SK-N-SH (cell line): Measurements from ENCODE around the gene SLC25A38. TPM values are rescaled to one million over a fixed set of nuclear protein-coding genes. Genes with fewer than 3 reads are reported as not detected.

Experiments used
- CTCF ChIA-PET: fragments of 300-600, 350-600 bp; formaldehyde crosslinking; extraction: SDS; loops from one replicate; lab custom pipeline; 2021; lab: Yijun Ruan, JAX
- POLR2A ChIA-PET: fragments of 350-600 bp; sonication (Branson Sonifier 250); formaldehyde crosslinking; extraction: SDS; loops from one replicate; lab custom pipeline; 2020; ENCODE audit warnings: antibody characterized with exemption, inconsistent platforms; lab: Yijun Ruan, JAX
- DNase-seq: peaks from one replicate; pipeline ENCODE4 v3.0.0; 2012
- H2AFZ ChIP-seq: fragments of 200-600 bp; sonication (generic); 2 replicates; pipeline ENCODE4 v1.8.1; 2016; ENCODE audit warnings: antibody characterized with exemption, mild to moderate bottlenecking, low read depth
- H3F3A ChIP-seq: fragments of 200-600 bp; sonication (generic); replicated peaks from 2 replicates; pipeline ENCODE3; 2016; ENCODE audit warnings: antibody characterized with exemption, mild to moderate bottlenecking; ENCODE audit not compliant: insufficient read depth
- H3K27ac ChIP-seq, 2 experiments: fragments of 200-500 bp in 1 of 2; fragments of 200-600 bp in 1 of 2; sonication (Bioruptor generic) in 1 of 2; sonication (generic), shearing (Covaris generic) in 1 of 2; 2 replicates each; pipeline versions ENCODE4 v1.5.1 to v1.6.1; 2014 to 2016; ENCODE audit warnings: low read depth in 2 of 2, inconsistent platforms in 1 of 2, low read length in 1 of 2, mild to moderate bottlenecking in 1 of 2, mixed read lengths in 1 of 2
- H3K27me3 ChIP-seq: fragments of 200-600 bp; sonication (generic), shearing (Covaris generic); 2 replicates; pipeline ENCODE4 v1.6.1; 2016; ENCODE audit warnings: mixed run types; ENCODE audit not compliant: insufficient read depth
- H3K36me3 ChIP-seq, 2 experiments: fragments of 200-500 bp in 1 of 2; fragments of 200-600 bp in 1 of 2; sonication (Bioruptor generic) in 1 of 2; sonication (generic) in 1 of 2; replicated peaks in 1 of 2; 2 replicates each; pipeline versions ENCODE3 to v1.5.1; 2014 to 2016; ENCODE audit warnings: low read length in 1 of 2, mild to moderate bottlenecking in 1 of 2; ENCODE audit not compliant: insufficient read depth in 2 of 2, control insufficient read depth in 1 of 2
- H3K4me1 ChIP-seq, 2 experiments: fragments of 200-500 bp in 1 of 2; fragments of 200-600 bp in 1 of 2; sonication (Bioruptor generic) in 1 of 2; sonication (generic), shearing (Covaris generic) in 1 of 2; 2 replicates each; pipeline versions ENCODE4 v1.5.1 to v1.6.1; 2014 to 2016; ENCODE audit warnings: low read depth in 1 of 2, low read length in 1 of 2, mixed run types in 1 of 2; ENCODE audit not compliant: insufficient read depth in 2 of 2, control insufficient read depth in 1 of 2
- H3K4me2 ChIP-seq: fragments of 200-600 bp; sonication (generic), shearing (Covaris generic); 2 replicates; pipeline ENCODE4 v1.6.1; 2017; ENCODE audit warnings: mixed run types
- H3K4me3 ChIP-seq, 2 experiments: fragments of 200-500 bp in 1 of 2; fragments of 200-600 bp in 1 of 2; sonication (Bioruptor generic) in 1 of 2; sonication (generic), shearing (Covaris generic) in 1 of 2; 2 replicates each; pipeline versions ENCODE4 v1.5.1 to v1.8.1; 2014 to 2016; ENCODE audit warnings: low read depth in 2 of 2, inconsistent platforms in 1 of 2, low read length in 1 of 2, mild to moderate bottlenecking in 1 of 2, mixed read lengths in 1 of 2, moderate library complexity in 1 of 2
- H3K79me2 ChIP-seq: fragments of 200-600 bp; sonication (generic); 2 replicates; pipeline ENCODE4 v1.8.1; 2017; ENCODE audit warnings: mild to moderate bottlenecking; ENCODE audit not compliant: insufficient read depth
- H3K9ac ChIP-seq: fragments of 200-600 bp; sonication (generic); 2 replicates; pipeline ENCODE4 v1.6.1; 2017; ENCODE audit warnings: mixed run types
- H3K9me2 ChIP-seq: fragments of 200-600 bp; sonication (generic); 2 replicates; pipeline ENCODE4 v1.6.1; 2017; ENCODE audit warnings: mixed run types
- H3K9me3 ChIP-seq: fragments of 200-600 bp; sonication (generic); 2 replicates; pipeline ENCODE4 v1.6.1; 2017; ENCODE audit warnings: mixed run types, mild to moderate bottlenecking, moderate library complexity
- H4K20me1 ChIP-seq: fragments of 200-600 bp; sonication (generic); 2 replicates; pipeline ENCODE4 v1.6.1; 2017; ENCODE audit warnings: mild to moderate bottlenecking, mixed run types; ENCODE audit not compliant: insufficient read depth
- FOSL2 ChIP-seq: IDR thresholded peaks from 2 replicates; pipeline ENCODE4 v1.4.0; 2012; ENCODE audit warnings: low read depth, mild to moderate bottlenecking, moderate library complexity, borderline replicate concordance
- JUND ChIP-seq: IDR thresholded peaks from 2 replicates; pipeline ENCODE4 v1.4.0; 2012
- MEF2A ChIP-seq: IDR thresholded peaks from 2 replicates; pipeline ENCODE4 v1.4.0; 2012; ENCODE audit warnings: low read depth, borderline replicate concordance
- NFIC ChIP-seq: IDR thresholded peaks from 2 replicates; pipeline ENCODE4 v1.4.0; 2012; ENCODE audit warnings: borderline replicate concordance
- RCOR1 ChIP-seq: fragments of 150-350 bp; IDR thresholded peaks from 2 replicates; pipeline ENCODE4 v1.6.1; 2017; ENCODE audit warnings: antibody characterized with exemption, low read length
- REST ChIP-seq: IDR thresholded peaks from 2 replicates; pipeline ENCODE4 v1.6.1; 2012; ENCODE audit warnings: mild to moderate bottlenecking, low read depth, low read length, moderate library complexity
- SMC3 ChIP-seq: IDR thresholded peaks from 2 replicates; pipeline ENCODE4 v1.6.1; 2012; ENCODE audit warnings: low read depth, low read length, improper control_type of control experiment
- USF2 ChIP-seq: fragments of 150-350 bp; IDR thresholded peaks from 2 replicates; pipeline ENCODE4 v1.6.1; 2017; ENCODE audit warnings: antibody characterized with exemption, low read length, low read depth, borderline replicate concordance
- YY1 ChIP-seq: IDR thresholded peaks from 2 replicates; pipeline ENCODE4 v1.4.0; 2012; ENCODE audit warnings: low read depth, mild to moderate bottlenecking
- WGBS: methylation state at CpG from one replicate; pipeline ENCODE4 v1.1.6; 2017; ENCODE audit warnings: low lambda C conversion rate; 5-methylcytosine and 5-hydroxymethylcytosine counted together
- polyA plus RNA-seq, 3 experiments: library from polyadenylated mRNA; depleted of rRNA; stranded (reverse); fragments of >200 nt; gene quantifications; 2 replicates each; pipeline ENCODE4 v1.2.3, GENCODE V29; 2012

SLC25A38 gene
- polyA plus RNA-seq, 1 of the 3 experiments (the other 2 are of a cell fraction): 34.9 TPM

DNA sequence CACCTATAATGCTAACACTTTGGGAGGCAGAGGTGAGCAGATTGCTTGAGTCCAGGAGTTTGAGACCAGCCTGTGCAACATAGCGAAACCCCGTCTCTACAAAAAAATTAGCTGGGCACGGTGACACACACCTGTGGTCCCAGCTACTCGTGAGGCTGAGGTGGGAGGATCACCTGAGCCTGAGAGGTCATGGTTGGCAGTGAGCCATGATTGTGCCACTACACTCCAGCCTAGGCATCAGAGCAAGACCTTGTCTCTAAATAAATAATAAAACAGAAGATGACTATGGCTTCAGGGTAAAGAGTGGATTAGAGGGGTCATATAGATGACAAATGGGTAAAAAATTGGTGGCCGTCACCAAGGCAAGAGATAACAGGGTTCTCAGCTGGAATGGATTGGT lies 3.1 kb downstream of the SLC25A38 start:
- WGBS: 75% methylated on average over 5 of the region's 5 CpGs
- CTCF ChIA-PET: no interaction called here
- H3F3A ChIP-seq: peaks cover 15% of the 10 kb centered on the region
- no peaks in the 10 kb centered on the region for H3K9me2 ChIP-seq
- H3K79me2 ChIP-seq: peaks cover 69% of the 10 kb centered on the region
- no peak overlapping the region for H3K27ac ChIP-seq
- TF ChIP-seq REST: no peak
- no peak for TF ChIP-seq JUND
- no peak for TF ChIP-seq RCOR1
- TF ChIP-seq, all 33 proteins: peak for 0
- POLR2A ChIA-PET: interaction anchor here (1.6 kb wide), 1 partner anchor 21 kb away, joined by 5 read pairs; the partner anchor contains the start of gene RPSA
- Histone ChIP-seq H4K20me1 (peaks cover 47% of the 10 kb centered on the region), H3K36me3 (peaks cover 9 to 14% of the 10 kb centered on the region in 2 experiments), H3K9me3 (no peaks in the 10 kb centered on the region), H3K4me3 (no peak overlapping the region), H3K4me1 (peaks cover 5 to 8% of the 10 kb centered on the region in 2 experiments; a peak in 1 of 4 replicates), H3K27me3 (no peaks in the 10 kb centered on the region), H2AFZ (no peak overlapping the region), H3K9ac (no peak overlapping the region), H3K4me2 (no peak overlapping the region)
- DNase-seq: no peak

GRCh38 chr3:39387411-39387975 lies 4.3 kb downstream of the SLC25A38 start:
- Histone ChIP-seq H3K27ac (no peak overlapping the region), H3K9me3 (no peaks in the 10 kb centered on the region), H3K9me2 (no peaks in the 10 kb centered on the region), H3K4me2 (no peak overlapping the region), H4K20me1 (peaks cover 47% of the 10 kb centered on the region), H3K4me3 (no peak overlapping the region), H3K27me3 (no peaks in the 10 kb centered on the region), H3K36me3 (peaks cover 18 to 25% of the 10 kb centered on the region in 2 experiments), H2AFZ (no peak overlapping the region), H3K4me1 (peaks cover 5 to 8% of the 10 kb centered on the region in 2 experiments; a peak in 1 of 4 replicates), H3F3A (peaks cover 15% of the 10 kb centered on the region), H3K9ac (no peak overlapping the region), H3K79me2 (peaks cover 69% of the 10 kb centered on the region)
- ChIA-PET POLR2A (interaction anchor here (1.6 kb wide), 1 partner anchor 20 kb away, joined by 5 read pairs; the partner anchor contains the start of gene RPSA), CTCF (no interaction called here)
- TF ChIP-seq FOSL2 (no peak), SMC3 (no peak), USF2 (no peak), MEF2A (no peak), RCOR1 (no peak), NFIC (no peak), YY1 (no peak)
- 76% methylated on average over 1 of the region's 1 CpG for WGBS
- no peak for DNase-seq
